Keratinocyte (primary cell): ENCODE data around the gene PLD1. TPM values are rescaled to one million over a fixed set of nuclear protein-coding genes. Genes with fewer than 3 reads are reported as not detected.

Source experiments
- DNase-seq: peaks from one replicate; pipeline ENCODE4 v3.0.0-alpha.2; 2011; ENCODE audit warnings: low read depth, missing footprints, low spot score
- FAIRE-seq: peaks from 2 replicates; lab custom pipeline; 2011; peaks lifted over from hg19 to GRCh38; lab: Jason Lieb, UNC
- H2AFZ ChIP-seq: 2 replicates; pipeline ENCODE4 v1.6.0; 2012; ENCODE audit warnings: low read length, control low read depth, inconsistent platforms; ENCODE audit not compliant: control insufficient read depth
- H3K27ac ChIP-seq: 2 replicates; pipeline ENCODE4 v1.5.1; 2011; ENCODE audit warnings: low read length; ENCODE audit not compliant: control insufficient read depth, insufficient read depth
- H3K27me3 ChIP-seq: 3 replicates; pipeline ENCODE4 v1.6.0; 2011; ENCODE audit warnings: low read length; ENCODE audit not compliant: control insufficient read depth, insufficient read depth; ENCODE audit errors: extremely low read depth
- H3K36me3 ChIP-seq, 2 experiments: 2 replicates in 1 of 2; 3 replicates in 1 of 2; pipeline ENCODE4 v1.5.1; 2011; ENCODE audit warnings: low read length in 2 of 2, mild to moderate bottlenecking in 1 of 2; ENCODE audit not compliant: control insufficient read depth in 2 of 2, insufficient read depth in 2 of 2; ENCODE audit errors: extremely low read depth in 1 of 2
- H3K4me1 ChIP-seq: 3 replicates; pipeline ENCODE4 v1.5.1; 2011; ENCODE audit warnings: low read length; ENCODE audit not compliant: control insufficient read depth, insufficient read depth; ENCODE audit errors: extremely low read depth
- H3K4me2 ChIP-seq: 3 replicates; pipeline ENCODE4 v1.6.0; 2011; ENCODE audit warnings: low read depth, low read length; ENCODE audit not compliant: control insufficient read depth, insufficient read depth; ENCODE audit errors: extremely low read depth
- H3K4me3 ChIP-seq, 3 experiments: fragments of 200-600 bp in 1 of 3; sonication (generic) in 1 of 3; 2 replicates in 2 of 3; 3 replicates in 1 of 3; pipeline ENCODE4 v1.5.1; 2011 to 2016; ENCODE audit warnings: low read length in 3 of 3, mild to moderate bottlenecking in 3 of 3, control low read depth in 2 of 3, inconsistent platforms in 1 of 3, low read depth in 1 of 3, mixed read lengths in 1 of 3, mixed run types in 1 of 3, moderate library complexity in 1 of 3; ENCODE audit not compliant: control insufficient read depth in 2 of 3, insufficient read depth in 2 of 3; ENCODE audit errors: extremely low read depth in 1 of 3
- H3K79me2 ChIP-seq: 2 replicates; pipeline ENCODE4 v1.6.0; 2012; ENCODE audit warnings: low read length; ENCODE audit not compliant: control insufficient read depth, insufficient read depth
- H3K9ac ChIP-seq: 3 replicates; pipeline ENCODE4 v1.6.0; 2011; ENCODE audit warnings: low read length; ENCODE audit not compliant: control insufficient read depth, insufficient read depth; ENCODE audit errors: extremely low read depth
- H3K9me1 ChIP-seq: 3 replicates; pipeline ENCODE4 v1.6.0; 2011; ENCODE audit warnings: low read length; ENCODE audit not compliant: control insufficient read depth, insufficient read depth; ENCODE audit errors: extremely low read depth
- H3K9me3 ChIP-seq: 2 replicates; pipeline ENCODE4 v1.5.1; 2012; ENCODE audit warnings: low read depth, low read length; ENCODE audit not compliant: control insufficient read depth
- H4K20me1 ChIP-seq: 3 replicates; pipeline ENCODE4 v1.6.0; 2011; ENCODE audit warnings: low read length; ENCODE audit not compliant: control insufficient read depth, insufficient read depth; ENCODE audit errors: extremely low read depth
- CTCF ChIP-seq, 3 experiments: IDR thresholded peaks in 1 of 3; conservative IDR thresholded peaks in 1 of 3; optimal IDR thresholded peaks in 1 of 3; 2 replicates in 2 of 3; 3 replicates in 1 of 3; pipeline versions ENCODE3 to v1.5.1; 2011; ENCODE audit warnings: low read length in 3 of 3, mild to moderate bottlenecking in 3 of 3, moderate library complexity in 2 of 3, control low read depth in 1 of 3, inconsistent platforms in 1 of 3; ENCODE audit not compliant: insufficient read depth in 2 of 3; ENCODE audit errors: extremely low read depth in 1 of 3
- EZH2 ChIP-seq: IDR thresholded peaks from one replicate; pipeline ENCODE4 v1.6.1; 2012; ENCODE audit warnings: inconsistent platforms, mild to moderate bottlenecking, low read length, moderate library complexity
- dilution Hi-C: fragments of 300-500 bp; cut with MboI; formaldehyde crosslinking; loops from one replicate; pipeline ENCODE4 v1.7.0; 2020; ENCODE audit warnings: low sequenced_read_pairs; ENCODE audit not compliant: extremely low pct_ligation_motif_present
- polyA plus RNA-seq, 5 experiments: library from polyadenylated mRNA; depleted of rRNA in 3 of 5; stranded (reverse) in 3 of 5; stranded (forward) in 1 of 5; unstranded in 1 of 5; fragments of >200 nt; gene quantifications; 1 replicate in 1 of 5; 2 replicates in 3 of 5; 3 replicates in 1 of 5; pipeline versions ENCODE4 v1.2.1 to v1.2.3, GENCODE V29; 2011 to 2012; ENCODE audit warnings: missing spikeins in 2 of 5, low read depth in 1 of 5, low replicate concordance in 1 of 5

PLD1 gene
- polyA plus RNA-seq, 1 donor (not counting 4 experiments of a cell fraction or from before 2014, with no cell fraction given): 14.7 TPM

GRCh38 chr3:171699601-171700000 is 110.7 kb downstream of the PLD1 start:
- H3K4me3 ChIP-seq: no peak overlapping the region
- no peaks in the 10 kb centered on the region for H3K27me3 ChIP-seq
- no peaks in the 10 kb centered on the region for H3K36me3 ChIP-seq
- DNase-seq (no peak), FAIRE-seq (no peak)
- no peaks in the 10 kb centered on the region for H3K4me1 ChIP-seq
- H3K9me1 ChIP-seq: no peaks in the 10 kb centered on the region
- no peak overlapping the region for H3K27ac ChIP-seq
- H3K9me3 ChIP-seq: no peaks in the 10 kb centered on the region
- TF ChIP-seq EZH2 (no peak), CTCF (optimal IDR thresholded peaks at IDR 0.05 in 1 of 3, IDR thresholded peaks at IDR 0.05 in 1 of 3, conservative IDR thresholded peaks at IDR 0.05 in 1 of 3; ENCODE audit: extremely low read depth in 1 of 3, insufficient read depth in 2 of 3, low read length in 3 of 3) (no peak)
- dilution Hi-C loops: no loop called here
- H3K4me2 ChIP-seq: no peak overlapping the region
- H3K9ac ChIP-seq: no peak overlapping the region
- H4K20me1 ChIP-seq: no peaks in the 10 kb centered on the region
- H3K79me2 ChIP-seq: no peaks in the 10 kb centered on the region
- H2AFZ ChIP-seq: no peak overlapping the region

- TF ChIP-seq EZH2: no peak
- TF ChIP-seq CTCF (optimal IDR thresholded peaks at IDR 0.05 in 1 of 3, IDR thresholded peaks at IDR 0.05 in 1 of 3, conservative IDR thresholded peaks at IDR 0.05 in 1 of 3; ENCODE audit: extremely low read depth in 1 of 3, insufficient read depth in 2 of 3, low read length in 3 of 3): no peak
- Histone ChIP-seq H3K9me1 (no peaks in the 10 kb centered on the region), H3K9ac (no peak overlapping the region), H3K79me2 (no peaks in the 10 kb centered on the region), H4K20me1 (no peaks in the 10 kb centered on the region), H3K27me3 (no peaks in the 10 kb centered on the region), H3K4me3 (no peak overlapping the region), H3K4me1 (no peaks in the 10 kb centered on the region), H3K9me3 (no peaks in the 10 kb centered on the region), H3K4me2 (no peak overlapping the region), H2AFZ (no peak overlapping the region), H3K27ac (no peak overlapping the region), H3K36me3 (no peaks in the 10 kb centered on the region)
- DNase-seq: no peak
- dilution Hi-C loops: no loop called here
- no peak for FAIRE-seq
These were observed 113.5 kb downstream of the PLD1 start for GRCh38 chr3:171696805-171697204.
